Left ventricle myocardium inferior (tissue), 1 donor: ENCODE data around the gene PRR18. TPM values are rescaled to one million over a fixed set of nuclear protein-coding genes. Genes with fewer than 3 reads are reported as not detected.
A peak's percentile ranks its signal among the peaks of the same experiment; 100 is the strongest.

ENCODE experiments used
- DNase-seq: peaks from one replicate; pipeline ENCODE4 v3.0.0-alpha.2; 2020
- H3K27ac ChIP-seq: fragments of 200-600 bp; replicated peaks from 2 replicates; pipeline ENCODE4 v1.8.0; 2021
- H3K27me3 ChIP-seq: fragments of 200-600 bp; 2 replicates; pipeline ENCODE4 v1.8.0; 2021; ENCODE audit warnings: low read depth
- H3K36me3 ChIP-seq: fragments of 200-600 bp; 2 replicates; pipeline ENCODE4 v1.8.0; 2021
- H3K4me1 ChIP-seq: fragments of 200-600 bp; 2 replicates; pipeline ENCODE4 v1.8.0; 2021
- H3K4me3 ChIP-seq: fragments of 200-600 bp; 2 replicates; pipeline ENCODE4 v1.8.0; 2021; ENCODE audit warnings: mild to moderate bottlenecking, moderate library complexity
- H3K9me3 ChIP-seq: fragments of 200-600 bp; replicated peaks from 2 replicates; pipeline ENCODE4 v1.8.0; 2021
- intact Hi-C: fragments of 100-400 bp; cut with micrococcal nuclease; formaldehyde crosslinking; loops from one replicate; pipeline ENCODE4 v1.11.0; 2022
- total RNA-seq: library from RNA; stranded (reverse); fragmentation: NEBNext Ultra II Directional; extraction: Animal tissue kit (Norgen Biotek cat#: 25700); gene quantifications from one replicate; pipeline ENCODE4 v1.2.1, GENCODE V29; 2021
- TF ChIP-seq, protein P1 (sequence below): fragments of 200-600 bp; IDR thresholded peaks from 2 replicates; pipeline ENCODE4 v1.8.0; 2021; ENCODE audit warnings: antibody characterized with exemption, mild to moderate bottlenecking, borderline replicate concordance
- donor health status: DM: no; HTN: yes; CAD: no; lungs with severe emphysema.

The PRR18 gene
- total RNA-seq, 1 donor from 2014 or later, result not detected

DNA sequence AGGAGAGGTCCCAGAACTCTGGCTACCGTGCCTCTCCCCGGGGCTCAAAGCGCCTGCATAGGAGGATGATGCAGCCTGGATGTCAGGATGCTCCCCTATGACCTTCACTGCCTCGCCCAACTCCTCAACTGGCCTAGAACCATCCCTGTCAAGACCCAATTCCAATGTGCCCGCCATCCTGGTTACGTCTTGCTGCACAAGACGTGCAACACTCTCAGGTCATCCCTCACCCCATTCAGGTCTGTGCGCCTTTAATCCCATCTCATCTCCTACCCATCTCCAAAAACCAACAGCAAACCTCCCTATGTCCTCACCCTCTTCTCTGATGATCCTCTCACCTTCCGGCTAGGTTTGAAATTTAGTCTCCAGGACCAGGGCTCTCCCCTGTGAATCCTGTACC lies 30.7 kb upstream of the PRR18 start:
- intact Hi-C loops, result no loop called here

DNA sequence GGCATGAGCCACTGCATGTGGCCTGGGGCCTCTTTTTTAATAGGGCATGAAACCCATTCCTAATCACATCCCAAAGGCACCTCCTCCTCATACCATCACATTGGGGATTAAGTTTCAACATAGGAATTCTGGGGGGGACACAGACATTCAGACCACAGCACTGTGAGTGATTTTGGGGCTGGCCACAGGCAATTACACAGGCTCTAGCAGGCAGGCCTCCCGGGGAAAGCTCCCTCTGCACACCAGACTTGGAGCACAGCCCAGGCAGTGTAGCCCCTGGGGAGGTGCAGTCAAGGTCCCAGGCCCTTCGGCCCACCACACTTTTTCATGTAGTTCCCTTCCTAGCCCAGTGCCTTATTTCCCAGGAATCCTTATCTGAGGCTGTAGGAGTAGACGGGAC lies 28.7 kb upstream of the PRR18 start:
- Histone ChIP-seq H3K36me3 (peaks cover 13% of the 10 kb centered on the region), H3K27me3 (no peaks in the 10 kb centered on the region), H3K4me1 (peaks cover 60% of the 10 kb centered on the region), H3K27ac (peak overlapping the region; percentile 23), H3K9me3 (no peaks in the 10 kb centered on the region), H3K4me3 (no peak overlapping the region)
- TF ChIP-seq, protein P1, sequence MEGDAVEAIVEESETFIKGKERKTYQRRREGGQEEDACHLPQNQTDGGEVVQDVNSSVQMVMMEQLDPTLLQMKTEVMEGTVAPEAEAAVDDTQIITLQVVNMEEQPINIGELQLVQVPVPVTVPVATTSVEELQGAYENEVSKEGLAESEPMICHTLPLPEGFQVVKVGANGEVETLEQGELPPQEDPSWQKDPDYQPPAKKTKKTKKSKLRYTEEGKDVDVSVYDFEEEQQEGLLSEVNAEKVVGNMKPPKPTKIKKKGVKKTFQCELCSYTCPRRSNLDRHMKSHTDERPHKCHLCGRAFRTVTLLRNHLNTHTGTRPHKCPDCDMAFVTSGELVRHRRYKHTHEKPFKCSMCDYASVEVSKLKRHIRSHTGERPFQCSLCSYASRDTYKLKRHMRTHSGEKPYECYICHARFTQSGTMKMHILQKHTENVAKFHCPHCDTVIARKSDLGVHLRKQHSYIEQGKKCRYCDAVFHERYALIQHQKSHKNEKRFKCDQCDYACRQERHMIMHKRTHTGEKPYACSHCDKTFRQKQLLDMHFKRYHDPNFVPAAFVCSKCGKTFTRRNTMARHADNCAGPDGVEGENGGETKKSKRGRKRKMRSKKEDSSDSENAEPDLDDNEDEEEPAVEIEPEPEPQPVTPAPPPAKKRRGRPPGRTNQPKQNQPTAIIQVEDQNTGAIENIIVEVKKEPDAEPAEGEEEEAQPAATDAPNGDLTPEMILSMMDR, result no peak
- intact Hi-C loops, result no loop called here
- no peak for DNase-seq

More for the DNA sequence above, 30.7 kb upstream of the PRR18 start:
- H3K4me1 ChIP-seq, result peaks cover 71% of the 10 kb centered on the region
- H3K36me3 ChIP-seq, result peaks cover 13% of the 10 kb centered on the region
- H3K27me3 ChIP-seq, result no peaks in the 10 kb centered on the region
- H3K9me3 ChIP-seq, result no peaks in the 10 kb centered on the region
- no peak overlapping the region for H3K4me3 ChIP-seq
- no peak overlapping the region for H3K27ac ChIP-seq
- TF ChIP-seq, protein P1, result no peak
- no peak for DNase-seq

DNA sequence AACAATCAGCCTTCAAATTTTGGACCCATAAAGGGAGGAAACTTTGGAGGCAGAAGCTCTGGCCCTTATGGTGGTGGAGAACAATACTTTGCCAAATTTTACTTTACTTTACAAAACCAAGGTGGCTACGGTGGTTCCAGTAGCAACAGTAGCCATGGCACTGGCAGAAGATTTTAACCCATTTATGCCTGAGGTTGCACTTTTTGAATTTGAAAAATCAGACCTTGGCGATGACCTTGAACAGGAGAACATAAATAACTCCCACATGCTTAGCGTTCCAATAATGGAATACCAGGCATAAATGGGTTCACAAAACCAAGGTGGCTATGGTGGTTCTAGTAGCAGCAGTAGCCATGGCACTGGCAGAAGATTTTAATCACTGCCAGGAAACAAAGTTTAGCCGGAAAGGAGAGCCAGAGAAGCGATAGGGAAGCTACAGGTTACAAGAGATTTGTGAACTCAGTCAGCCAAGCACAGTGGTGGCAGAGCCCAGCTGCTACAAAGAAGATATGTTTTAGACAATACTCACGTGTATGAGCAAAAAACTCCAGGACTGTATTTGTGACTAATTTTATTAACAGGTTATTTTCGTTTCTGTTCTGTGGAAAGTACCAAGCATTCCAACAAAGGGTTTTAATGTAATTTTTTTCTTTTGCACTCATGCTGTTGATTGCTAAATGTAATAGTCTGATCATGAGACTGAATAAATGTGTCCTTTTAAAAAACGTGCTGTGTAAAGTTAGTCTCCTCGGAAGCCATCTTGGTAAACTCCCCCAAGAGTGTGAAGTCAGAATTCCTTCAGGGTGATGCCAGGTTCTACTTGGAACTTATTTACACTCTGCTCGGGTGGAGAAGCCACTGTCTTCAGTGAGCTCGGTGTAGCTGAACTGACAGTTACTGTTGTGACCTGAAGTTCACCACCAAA lies 27.4 kb upstream of the PRR18 start:
- TF ChIP-seq, protein P1, result no peak
- H3K36me3 ChIP-seq, result peaks cover 13% of the 10 kb centered on the region
- H3K9me3 ChIP-seq, result no peaks in the 10 kb centered on the region
- no peaks in the 10 kb centered on the region for H3K27me3 ChIP-seq
- no peak for DNase-seq
- intact Hi-C loops, result no loop called here
- H3K4me1 ChIP-seq, result peaks cover 58% of the 10 kb centered on the region
- H3K4me3 ChIP-seq, result no peak overlapping the region
- no peak overlapping the region for H3K27ac ChIP-seq

DNA sequence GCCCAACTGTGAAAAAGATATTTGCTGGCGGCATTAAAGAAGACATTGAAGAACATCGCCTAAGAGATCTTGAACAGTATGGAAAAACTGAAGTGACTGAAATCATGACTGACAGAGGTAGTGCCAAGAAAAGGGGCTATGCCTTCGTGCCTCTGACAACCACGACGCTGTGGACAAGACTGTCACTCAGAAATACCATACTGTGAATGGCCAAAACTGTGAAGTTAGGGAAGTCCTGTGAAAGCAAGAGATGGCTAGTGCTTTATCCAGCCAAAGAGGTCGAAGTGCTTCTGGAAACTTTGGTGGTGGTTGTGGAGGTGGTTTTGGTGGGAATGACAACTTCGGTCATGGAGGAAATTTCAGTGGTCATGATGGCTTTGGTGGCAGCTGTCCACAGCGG lies 26.7 kb upstream of the PRR18 start:
- H3K36me3 ChIP-seq, result peaks cover 13% of the 10 kb centered on the region
- DNase-seq, result no peak
- intact Hi-C loops, result no loop called here
- no peaks in the 10 kb centered on the region for H3K27me3 ChIP-seq
- no peaks in the 10 kb centered on the region for H3K9me3 ChIP-seq
- no peak overlapping the region for H3K27ac ChIP-seq
- peaks cover 58% of the 10 kb centered on the region for H3K4me1 ChIP-seq
- H3K4me3 ChIP-seq, result no peak overlapping the region
- TF ChIP-seq, protein P1, result no peak

DNA sequence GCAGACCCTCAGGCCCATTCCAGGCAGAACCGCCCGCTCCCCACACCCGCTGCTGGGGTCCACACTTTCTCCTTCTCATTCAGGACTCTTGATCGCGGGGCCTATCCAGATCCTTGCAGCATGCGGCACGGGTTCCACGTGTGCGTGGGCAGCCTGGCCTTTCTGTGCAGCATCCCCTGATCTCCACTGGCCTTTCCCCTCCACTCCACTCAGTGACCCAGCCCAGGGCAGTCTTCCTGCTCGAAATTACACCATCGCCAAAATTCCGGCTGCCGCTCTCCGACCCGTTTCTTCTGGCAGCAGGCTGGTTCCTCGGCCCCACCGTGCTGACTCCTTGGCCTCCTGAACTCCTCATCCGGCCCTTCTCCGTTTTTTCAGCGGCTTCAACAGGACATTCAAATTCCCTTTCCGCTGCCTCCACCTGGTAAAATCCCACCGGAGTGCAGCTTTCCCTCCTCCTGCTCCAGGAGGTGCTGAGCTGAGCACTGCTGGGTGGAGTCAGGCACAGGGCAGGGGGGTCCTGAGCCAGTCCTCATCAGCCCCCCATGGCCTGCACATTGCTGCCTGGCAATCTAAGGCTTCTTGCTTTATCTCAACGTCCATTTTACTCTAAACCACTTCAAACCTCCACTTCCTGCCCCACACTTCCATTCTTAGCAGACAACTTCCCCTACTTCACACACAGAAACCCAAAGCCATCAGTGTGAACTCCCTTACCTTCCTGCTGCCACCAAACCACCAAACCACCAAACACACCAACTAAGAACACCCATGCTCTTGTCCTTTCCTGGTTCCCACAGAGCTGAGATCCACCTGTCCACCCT lies 25.2 kb upstream of the PRR18 start:
- Histone ChIP-seq H3K4me1 (peaks cover 44% of the 10 kb centered on the region), H3K4me3 (no peak overlapping the region), H3K9me3 (no peaks in the 10 kb centered on the region), H3K36me3 (peaks cover 21% of the 10 kb centered on the region), H3K27me3 (no peaks in the 10 kb centered on the region), H3K27ac (no peak overlapping the region)
- TF ChIP-seq, protein P1, result no peak
- intact Hi-C loops, result no loop called here
- no peak for DNase-seq
